ENCODE data around the gene SERPINC1.
"Not testable (repeated sequence)": the region's sequence is repeated elsewhere in the genome, so short reads cannot be mapped to it uniquely, and the experiment has no call there.

The SERPINC1 gene

GRCh38 chr1:173889885-173890284 lies 27.2 kb downstream of the SERPINC1 start:
- DNase-seq: no peak

- DNase-seq: no peak
Observed at GRCh38 chr1:173888749-173889148, 28.4 kb downstream of the SERPINC1 start.

GRCh38 chr1:173887627-173888026 lies 29.5 kb downstream of the SERPINC1 start:
- DNase-seq: no peak

- no peak for DNase-seq
Observed at GRCh38 chr1:173886746-173887611, 30.1 kb downstream of the SERPINC1 start.

- no peak for DNase-seq
Observed at GRCh38 chr1:173884701-173885100, 32.4 kb downstream of the SERPINC1 start.

GRCh38 chr1:173881117-173881516 lies 36.0 kb downstream of the SERPINC1 start:
- DNase-seq: not testable (repeated sequence)

- no peak for DNase-seq
Observed at GRCh38 chr1:173878251-173878650, 38.9 kb downstream of the SERPINC1 start.

GRCh38 chr1:173876732-173877131 lies 40.4 kb downstream of the SERPINC1 start:
- no peak for DNase-seq

- no peak for DNase-seq
Observed at GRCh38 chr1:173871500-173871899, 45.6 kb downstream of the SERPINC1 start.

- no peak for DNase-seq
Observed at GRCh38 chr1:173871091-173871490, 46.0 kb downstream of the SERPINC1 start.

- DNase-seq: no peak
Observed at GRCh38 chr1:173870252-173871075, 46.7 kb downstream of the SERPINC1 start.

- no peak for DNase-seq
Observed at GRCh38 chr1:173869021-173869359, 48.1 kb downstream of the SERPINC1 start.

- peak; percentile 89 for DNase-seq
Observed at GRCh38 chr1:173868266-173869020, 48.7 kb downstream of the SERPINC1 start, which contains the start of gene ZBTB37. Gene ZBTB37, plus strand, starts transcription at chr1:173868380. Its CDS starts 1,846 bp downstream, at chr1:173870226.

- DNase-seq: peak; percentile 98
Observed at GRCh38 chr1:173867753-173868265, 49.3 kb downstream of the SERPINC1 start, which contains the start of gene GAS5. Gene GAS5, minus strand, starts transcription at chr1:173867989.

GRCh38 chr1:173867141-173867752 lies 49.9 kb downstream of the SERPINC1 start:
- no peak for DNase-seq

GRCh38 chr1:173866413-173867115 lies 50.6 kb downstream of the SERPINC1 start:
- no peak for DNase-seq

GRCh38 chr1:173865468-173866164 lies 51.5 kb downstream of the SERPINC1 start:
- no peak for DNase-seq

GRCh38 chr1:173864179-173864867 lies 52.8 kb downstream of the SERPINC1 start:
- no peak for DNase-seq

GRCh38 chr1:173863224-173864161 lies 53.6 kb downstream of the SERPINC1 start:
- DNase-seq: no peak
